PFSK-1 (cell line): ENCODE measurements around the gene PCDHA6.

Experiments used
- FOXP2 ChIP-seq: optimal IDR thresholded peaks from 2 replicates; pipeline ENCODE3; 2011; ENCODE audit warnings: borderline replicate concordance, control low read depth, inconsistent platforms; ENCODE audit not compliant: insufficient read depth; ENCODE audit errors: extremely low read length, extremely low read depth
- POLR2AphosphoS5 ChIP-seq: IDR thresholded peaks from 2 replicates; pipeline ENCODE4 v1.6.1; 2012; ENCODE audit warnings: low read depth, mild to moderate bottlenecking, control low read depth, low read length, moderate library complexity
- REST ChIP-seq, 2 experiments: IDR thresholded peaks; 2 replicates each; pipeline versions ENCODE4 v1.6.1 to v1.8.0; 2011 to 2012; ENCODE audit warnings: low read depth in 2 of 2, low read length in 2 of 2, control low read depth in 1 of 2, inconsistent platforms in 1 of 2, mild to moderate bottlenecking in 1 of 2, moderate library complexity in 1 of 2; ENCODE audit not compliant: insufficient read depth in 1 of 2
- SIN3A ChIP-seq: IDR thresholded peaks from 2 replicates; pipeline ENCODE4 v1.6.1; 2012; ENCODE audit warnings: mild to moderate bottlenecking, low read length, moderate library complexity, borderline replicate concordance; ENCODE audit not compliant: insufficient read depth
- TAF1 ChIP-seq: IDR thresholded peaks from 2 replicates; pipeline ENCODE4 v1.6.1; 2012; ENCODE audit warnings: low read length, control low read depth, borderline replicate concordance; ENCODE audit not compliant: insufficient read depth

PCDHA6 gene

DNA sequence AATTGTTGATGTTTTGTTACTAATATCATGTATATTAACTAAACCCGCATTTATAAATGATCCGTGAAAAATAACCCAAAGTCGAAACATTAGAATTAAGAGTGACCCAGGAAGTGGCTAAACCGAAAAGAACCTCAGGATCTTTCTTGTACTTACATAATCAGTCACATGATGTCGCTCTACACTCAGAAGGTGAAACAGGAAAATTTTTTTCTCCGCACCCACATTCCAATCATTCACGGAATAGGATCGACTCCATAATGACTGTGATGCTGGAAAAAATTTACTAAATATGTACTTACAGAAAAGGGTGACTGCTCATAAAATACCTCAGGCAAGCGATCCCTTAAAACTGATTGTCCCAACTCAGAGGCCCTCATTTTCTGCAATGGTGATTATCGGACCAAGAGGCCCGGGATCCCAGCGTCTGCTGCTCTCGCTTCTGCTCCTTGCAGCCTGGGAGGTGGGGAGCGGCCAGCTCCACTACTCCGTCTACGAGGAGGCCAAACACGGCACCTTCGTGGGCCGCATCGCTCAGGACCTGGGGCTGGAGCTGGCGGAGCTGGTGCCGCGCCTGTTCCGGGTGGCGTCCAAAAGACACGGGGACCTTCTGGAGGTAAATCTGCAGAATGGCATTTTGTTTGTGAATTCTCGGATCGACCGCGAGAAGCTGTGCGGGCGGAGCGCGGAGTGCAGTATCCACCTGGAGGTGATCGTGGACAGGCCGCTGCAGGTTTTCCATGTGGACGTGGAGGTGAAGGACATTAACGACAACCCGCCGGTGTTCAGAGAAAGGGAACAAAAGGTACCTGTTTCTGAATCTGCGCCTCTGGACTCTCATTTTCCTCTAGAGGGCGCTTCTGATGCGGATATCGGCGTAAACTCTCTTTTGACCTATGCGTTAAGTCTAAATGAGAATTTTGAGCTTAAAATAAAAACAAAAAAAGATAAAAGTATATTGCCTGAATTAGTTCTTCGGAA lies 47.6 kb downstream of the PCDHA6 start, which contains the start of gene PCDHA12:
Gene PCDHA12, plus strand, starts transcription at position 224 of the 981 bp plus-strand sequence. Its CDS starts 165 bp downstream, at position 389.
- TF ChIP-seq FOXP2: no peak
- no peak for TF ChIP-seq REST (IDR thresholded peaks at IDR 0.05; ENCODE audit: insufficient read depth in 1 of 2, low read depth in 2 of 2, low read length in 2 of 2)
- no peak for TF ChIP-seq SIN3A

DNA sequence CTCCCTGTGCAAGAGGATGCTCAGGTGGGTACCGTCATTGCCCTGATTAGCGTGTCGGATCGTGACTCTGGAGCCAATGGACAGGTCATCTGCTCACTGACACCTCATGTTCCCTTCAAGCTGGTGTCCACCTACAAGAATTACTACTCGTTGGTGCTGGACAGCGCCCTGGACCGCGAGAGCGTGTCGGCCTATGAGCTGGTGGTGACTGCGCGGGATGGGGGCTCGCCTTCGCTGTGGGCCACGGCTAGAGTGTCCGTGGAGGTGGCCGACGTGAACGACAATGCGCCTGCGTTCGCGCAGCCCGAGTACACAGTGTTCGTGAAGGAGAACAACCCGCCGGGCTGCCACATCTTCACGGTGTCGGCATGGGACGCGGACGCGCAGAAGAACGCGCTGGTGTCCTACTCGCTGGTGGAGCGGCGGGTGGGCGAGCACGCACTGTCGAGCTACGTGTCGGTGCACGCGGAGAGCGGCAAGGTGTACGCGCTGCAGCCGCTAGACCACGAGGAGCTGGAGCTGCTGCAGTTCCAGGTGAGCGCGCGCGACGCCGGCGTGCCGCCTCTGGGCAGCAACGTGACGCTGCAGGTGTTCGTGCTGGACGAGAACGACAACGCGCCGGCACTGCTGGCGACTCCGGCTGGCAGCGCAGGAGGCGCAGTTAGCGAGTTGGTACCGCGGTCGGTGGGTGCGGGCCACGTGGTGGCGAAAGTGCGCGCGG lies 48.9 kb downstream of the PCDHA6 start:
- TF ChIP-seq REST (IDR thresholded peaks at IDR 0.05; ENCODE audit: insufficient read depth in 1 of 2, low read depth in 2 of 2, low read length in 2 of 2): peak in 1 of 2 experiments; percentile 35; a peak in 1 of 4 replicates

DNA sequence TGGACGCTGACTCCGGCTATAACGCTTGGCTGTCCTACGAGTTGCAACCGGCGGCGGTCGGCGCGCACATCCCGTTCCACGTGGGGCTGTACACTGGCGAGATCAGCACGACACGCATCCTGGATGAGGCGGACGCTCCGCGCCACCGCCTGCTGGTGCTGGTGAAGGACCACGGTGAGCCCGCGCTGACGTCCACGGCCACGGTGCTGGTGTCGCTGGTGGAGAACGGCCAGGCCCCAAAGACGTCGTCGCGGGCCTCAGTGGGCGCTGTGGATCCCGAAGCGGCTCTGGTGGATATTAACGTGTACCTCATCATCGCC lies 49.5 kb downstream of the PCDHA6 start:
- TF ChIP-seq FOXP2 (no peak), REST (IDR thresholded peaks at IDR 0.05; ENCODE audit: insufficient read depth in 1 of 2, low read depth in 2 of 2, low read length in 2 of 2) (no peak), TAF1 (no peak), POLR2AphosphoS5 (no peak), SIN3A (no peak)
